GM21360 (cell line): ENCODE data around the gene HPDL.
"Not testable (repeated sequence)": the region's sequence is repeated elsewhere in the genome, so short reads cannot be mapped to it uniquely, and the experiment has no call there.

ENCODE experiments used
- ATAC-seq: cut with Tn5 transposase; IDR thresholded peaks from one replicate; pipeline ENCODE4 v1.9.1; 2021; ENCODE audit warnings: mild to moderate bottlenecking, moderate library complexity; ENCODE audit not compliant: unreplicated experiment

Gene HPDL

GRCh38 chr1:45326627-45327623 lies at the start of gene HPDL:
HPDL (plus strand) TSS chr1:45326895; CDS start chr1:45327149, 254 bp downstream.
- ATAC-seq, result peak; percentile 59

DNA sequence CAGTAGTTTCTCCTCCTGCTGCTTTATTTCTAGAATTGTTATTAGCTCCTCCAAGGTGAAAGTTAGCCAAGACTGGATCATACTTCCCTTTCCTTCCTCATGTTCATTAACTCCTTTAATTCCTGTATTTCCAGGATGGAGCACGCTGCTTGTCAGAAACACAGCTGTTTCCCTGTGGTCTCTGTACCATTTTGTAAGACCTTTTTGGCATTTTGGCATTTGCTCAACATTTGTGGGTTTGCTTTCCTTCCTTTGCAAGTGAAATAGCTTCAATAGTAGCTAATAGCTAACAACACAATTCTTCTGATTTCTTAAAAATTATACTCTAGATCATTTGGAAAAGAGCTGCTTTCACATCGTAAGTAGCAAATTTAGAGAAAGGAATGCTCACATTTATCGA lies 44.3 kb upstream of the HPDL start:
- no peak for ATAC-seq

GRCh38 chr1:45284858-45285257 lies 41.8 kb upstream of the HPDL start:
- ATAC-seq, result not testable (repeated sequence)

GRCh38 chr1:45286521-45286920 lies 40.2 kb upstream of the HPDL start:
- ATAC-seq, result not testable (repeated sequence)

GRCh38 chr1:45291002-45291401 lies 35.7 kb upstream of the HPDL start:
- not testable (repeated sequence) for ATAC-seq

GRCh38 chr1:45291716-45292115 lies 35.0 kb upstream of the HPDL start:
- no peak for ATAC-seq

DNA sequence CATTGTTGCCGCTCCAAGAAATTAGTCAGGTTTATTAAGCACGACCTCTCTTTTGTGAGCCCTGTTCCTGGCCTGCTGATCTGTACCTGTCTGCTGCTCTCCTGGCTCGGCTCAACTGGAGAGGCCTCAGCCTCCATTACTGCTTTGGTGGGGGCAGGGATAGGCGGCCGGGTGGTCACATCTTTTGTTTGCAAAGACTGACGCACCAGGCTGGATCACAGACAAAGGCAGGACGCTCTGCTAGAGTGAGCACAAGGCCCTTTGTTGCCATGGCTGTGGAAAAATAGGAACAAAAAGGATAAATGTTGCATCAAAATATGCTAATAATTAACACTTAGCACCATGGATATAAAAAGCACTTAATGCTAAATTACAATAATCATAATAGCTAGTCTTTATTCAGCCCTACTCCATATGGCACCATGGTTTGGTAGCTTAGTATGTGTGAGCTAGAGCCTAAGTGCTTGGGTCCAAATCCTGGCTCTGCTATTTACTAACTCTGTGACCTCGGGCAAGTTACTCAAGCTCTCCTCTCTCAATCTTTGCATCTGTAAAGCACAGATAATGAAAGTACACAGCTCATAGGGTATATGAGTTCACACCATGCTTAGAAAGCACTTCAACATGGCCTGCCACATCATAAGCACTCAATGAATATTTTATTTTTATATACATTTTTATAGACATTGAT lies 28.9 kb upstream of the HPDL start:
- no peak for ATAC-seq

DNA sequence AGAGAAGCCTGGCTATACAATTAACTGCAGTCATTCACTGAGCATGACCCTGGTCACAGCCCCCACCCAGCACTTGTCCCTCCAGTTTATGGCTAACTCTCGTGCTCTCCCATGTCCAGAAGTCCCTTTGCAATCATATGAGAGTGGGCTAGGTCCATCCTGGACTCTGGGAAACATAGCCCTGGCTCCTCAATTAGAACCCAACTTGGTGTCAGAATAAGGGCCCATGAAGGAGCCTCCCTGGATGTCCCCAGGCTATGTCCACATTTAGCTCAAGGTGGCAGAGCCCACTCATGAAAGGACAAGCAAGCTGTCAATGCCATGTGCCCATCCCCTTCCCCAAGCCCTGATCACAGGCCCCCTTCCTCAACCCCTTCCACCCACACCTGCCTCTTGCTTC lies 27.4 kb upstream of the HPDL start:
- ATAC-seq, result no peak

- ATAC-seq, result no peak
Measured at GRCh38 chr1:45299981-45300668, 26.6 kb upstream of the HPDL start.

GRCh38 chr1:45300669-45300997 lies 26.1 kb upstream of the HPDL start:
- no peak for ATAC-seq

GRCh38 chr1:45302505-45303150 lies 24.1 kb upstream of the HPDL start:
- no peak for ATAC-seq

DNA sequence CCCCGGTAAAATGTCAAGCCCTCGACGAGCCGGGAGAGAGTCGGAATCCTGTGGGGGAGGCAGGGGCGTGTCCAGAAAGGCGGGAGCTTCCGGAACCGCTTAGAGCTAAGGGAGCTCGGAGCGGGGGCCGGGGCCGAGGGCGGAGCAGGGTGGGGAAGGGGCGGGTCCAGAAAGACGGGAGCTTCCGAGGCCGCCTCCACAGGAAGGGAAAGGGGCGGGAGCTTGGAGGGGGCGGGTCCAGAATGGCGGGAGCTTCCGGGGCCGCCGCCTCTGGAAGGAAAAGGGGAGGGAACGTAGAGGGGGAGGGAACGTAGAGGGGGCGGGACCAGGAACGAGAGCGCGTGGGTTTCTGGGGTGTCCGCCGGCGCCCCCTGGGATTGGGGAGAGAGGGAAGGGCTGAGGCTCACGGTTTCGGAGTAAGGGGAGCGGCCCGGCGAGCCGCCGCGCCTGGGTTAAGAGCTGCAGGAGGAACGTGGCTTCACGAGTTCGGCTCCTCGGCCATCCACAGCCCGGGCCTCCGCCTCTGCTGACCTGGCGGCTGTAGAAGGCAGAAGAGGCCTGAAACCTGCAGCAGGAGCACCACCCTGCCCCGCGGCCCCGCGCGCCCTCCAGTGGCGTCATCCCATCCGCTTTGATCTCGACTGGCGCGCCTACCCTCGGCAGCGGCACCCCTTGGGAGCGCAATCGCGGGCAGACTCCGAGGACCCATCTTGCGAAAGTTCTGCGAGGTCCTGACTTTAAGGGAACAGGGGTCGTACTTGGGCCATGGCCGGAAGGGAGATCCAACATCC lies 23.0 kb upstream of the HPDL start:
- peak; percentile 63 for ATAC-seq

DNA sequence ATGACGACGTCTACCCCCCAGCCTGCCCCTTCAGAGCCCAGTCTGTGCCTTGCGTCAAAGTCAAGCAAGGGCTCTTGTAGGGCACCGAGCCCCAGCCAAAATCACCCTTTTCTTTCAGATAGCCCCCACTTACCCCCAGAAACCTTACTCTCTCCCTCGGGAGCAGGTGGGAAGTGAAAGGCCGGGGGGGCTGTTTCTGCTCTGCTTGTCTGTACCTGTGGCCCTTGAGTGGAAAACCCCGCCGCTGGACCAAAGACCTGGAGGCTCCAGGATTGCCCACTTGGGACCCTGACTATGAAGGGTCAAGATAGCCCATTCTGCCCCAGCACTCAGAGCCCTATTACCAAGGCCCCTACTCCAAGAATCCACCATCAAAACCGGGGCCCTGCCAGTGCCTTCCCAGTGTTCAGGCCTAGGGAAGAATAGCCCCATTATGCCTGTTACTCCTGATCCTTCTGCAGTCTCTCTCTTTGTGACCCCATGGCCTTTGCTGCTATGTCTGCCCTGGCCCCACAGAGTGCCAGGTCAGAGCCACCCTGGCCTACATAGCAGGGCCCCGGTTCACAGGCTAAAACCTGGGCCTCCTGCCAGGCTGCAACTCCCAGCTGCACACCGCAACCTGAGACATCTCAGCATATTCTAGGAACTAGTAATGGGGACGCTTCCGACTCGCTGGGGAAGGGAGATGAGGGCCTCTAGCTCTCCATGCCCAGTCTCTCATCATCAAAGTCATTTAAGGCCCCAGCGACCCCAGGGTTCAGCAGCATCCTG lies 22.2 kb upstream of the HPDL start:
- ATAC-seq, result no peak

DNA sequence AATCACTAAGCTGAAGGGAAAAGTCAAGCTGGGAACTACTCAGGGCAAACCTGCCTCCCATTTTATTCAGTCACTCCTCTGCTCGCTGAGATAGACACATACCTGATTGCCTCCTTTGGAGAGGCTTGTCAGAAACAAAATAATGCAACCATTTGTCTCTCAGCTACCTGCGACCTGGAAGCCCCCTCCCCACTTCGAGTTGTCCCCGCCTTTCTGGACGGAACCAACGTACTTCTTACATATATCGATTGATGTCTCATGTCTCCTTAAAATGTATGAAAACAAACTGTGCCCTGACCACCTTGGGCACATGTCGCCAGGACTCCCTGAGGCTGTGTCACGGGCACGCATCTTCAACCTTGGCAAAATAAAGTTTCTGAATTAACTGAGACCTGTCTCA lies 21.5 kb upstream of the HPDL start:
- ATAC-seq, result no peak

GRCh38 chr1:45306319-45306718 lies 20.4 kb upstream of the HPDL start:
- no peak for ATAC-seq

GRCh38 chr1:45306905-45307304 lies 19.8 kb upstream of the HPDL start:
- no peak for ATAC-seq

DNA sequence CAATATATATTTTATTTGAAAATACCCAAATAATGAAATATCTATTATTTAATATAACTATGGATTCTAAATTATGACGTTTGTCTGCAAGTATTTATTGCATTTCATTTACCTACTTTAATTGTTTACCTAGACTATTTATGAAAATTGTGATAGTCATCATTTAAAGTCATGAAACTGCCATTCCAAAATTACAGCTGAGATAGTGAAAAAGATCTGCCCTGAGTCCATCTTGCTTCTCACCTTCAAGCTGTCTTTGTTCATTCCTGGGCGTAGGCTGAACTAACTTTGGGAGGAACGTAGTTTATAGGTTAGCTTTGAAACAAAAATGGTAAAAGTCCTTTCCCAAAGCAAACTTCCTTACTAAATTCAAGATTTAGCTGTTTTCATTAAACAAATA lies 12.4 kb upstream of the HPDL start:
- ATAC-seq, result no peak

DNA sequence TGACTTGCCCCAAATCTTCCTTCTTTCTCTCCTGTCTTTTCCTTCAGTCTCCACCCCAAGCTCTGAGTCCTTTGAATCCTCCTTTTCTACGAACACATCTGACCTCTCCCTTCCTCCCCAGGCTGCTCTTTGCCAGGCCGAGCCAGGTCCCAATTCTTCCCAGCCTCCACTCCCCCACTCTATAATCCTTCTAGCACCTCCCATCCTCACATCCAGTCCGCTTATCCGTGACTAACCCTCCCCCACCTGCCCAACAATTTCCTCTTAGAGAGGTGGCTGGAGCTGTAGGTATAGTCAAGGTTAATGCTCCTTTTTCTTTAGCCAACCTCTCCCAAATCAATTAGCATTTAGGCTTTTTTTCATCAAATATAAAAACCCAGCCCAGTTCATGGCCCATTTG lies 9.5 kb upstream of the HPDL start:
- ATAC-seq, result no peak

DNA sequence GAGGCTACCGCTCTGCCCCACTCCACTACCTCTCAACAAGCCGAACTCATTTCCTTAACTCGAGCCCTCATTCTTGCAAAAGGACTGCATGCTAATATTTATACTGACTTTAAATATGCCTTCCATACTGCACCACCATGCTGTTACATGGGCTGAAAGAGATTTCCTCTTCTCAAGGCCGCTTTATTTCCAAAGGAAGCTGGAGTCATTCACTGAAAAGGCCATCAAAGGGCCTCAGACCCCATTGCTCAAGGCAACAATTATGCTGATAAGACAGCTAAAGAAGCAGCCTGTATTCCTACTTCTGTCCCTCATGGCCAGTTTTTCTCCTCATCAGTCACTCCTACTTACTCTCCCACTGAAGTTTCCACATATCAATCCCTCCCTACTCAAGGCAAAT lies 6.9 kb upstream of the HPDL start:
- no peak for ATAC-seq

GRCh38 chr1:45321444-45321843 lies 5.3 kb upstream of the HPDL start:
- ATAC-seq, result no peak
